Activated CD4-positive, CD25-positive, alpha-beta regulatory T cell treated with anti-CD3 and anti-CD28 coated beads, Interleukin-2, amount 50 U/mL, for 72 hours (primary cell): ENCODE results near the gene SLC37A1.
"Not testable (repeated sequence)": the region's sequence is repeated elsewhere in the genome, so short reads cannot be mapped to it uniquely, and the experiment has no call there.

Experiments used
- DNase-seq: peaks from one replicate; pipeline ENCODE4 v3.0.0; 2021

Gene SLC37A1

DNA sequence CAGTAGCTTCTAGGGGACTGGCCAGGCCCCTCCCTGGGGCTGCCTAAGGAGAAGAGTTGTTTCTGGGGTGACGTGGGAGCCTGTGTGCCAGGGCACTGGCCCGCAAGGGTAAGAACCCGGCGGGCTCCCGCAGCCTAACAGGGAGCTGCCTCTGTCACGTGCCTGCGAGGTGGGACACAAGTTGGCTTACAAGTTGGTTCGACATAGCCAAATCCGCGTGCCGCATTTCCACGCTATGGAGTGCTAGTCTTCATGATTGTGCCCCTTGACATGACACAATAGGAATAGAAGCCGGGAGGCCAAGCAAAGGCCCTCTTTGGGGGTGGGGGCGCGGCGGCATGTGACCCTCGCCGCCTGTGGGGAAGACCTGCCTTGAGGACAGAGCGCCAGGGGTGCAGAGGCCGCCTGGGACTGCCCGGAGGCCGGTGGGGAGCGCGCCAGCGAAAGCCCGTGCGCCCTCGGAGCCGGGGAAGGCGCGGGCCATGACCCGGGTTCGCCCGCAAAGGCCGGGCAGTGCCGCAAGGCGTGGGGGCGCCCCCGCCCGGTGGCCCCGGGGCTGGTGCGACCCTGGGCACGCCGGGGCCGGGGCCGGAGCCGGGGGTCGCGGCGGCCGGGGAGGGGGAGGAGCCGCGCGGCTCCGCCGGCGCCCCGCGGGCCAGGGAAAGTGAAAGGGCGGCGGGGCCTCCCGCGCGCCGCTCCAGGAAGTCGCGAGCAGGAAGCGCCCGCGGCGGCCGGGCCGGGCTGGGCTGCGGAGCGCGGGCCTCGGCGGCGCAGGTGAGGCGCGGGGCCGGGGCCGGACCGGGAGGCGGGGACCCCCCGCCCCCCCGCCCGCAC, at the start of gene SLC37A1:
Gene SLC37A1, plus strand, starts transcription at position 702 of the 834 bp plus-strand sequence. CDS start 4,603 bp downstream, outside the sequence.
- DNase-seq: peak; percentile 49

- DNase-seq: peak; percentile 62
Observed at GRCh38 chr21:42463861-42464515, 49.7 kb upstream of the SLC37A1 start.

DNA sequence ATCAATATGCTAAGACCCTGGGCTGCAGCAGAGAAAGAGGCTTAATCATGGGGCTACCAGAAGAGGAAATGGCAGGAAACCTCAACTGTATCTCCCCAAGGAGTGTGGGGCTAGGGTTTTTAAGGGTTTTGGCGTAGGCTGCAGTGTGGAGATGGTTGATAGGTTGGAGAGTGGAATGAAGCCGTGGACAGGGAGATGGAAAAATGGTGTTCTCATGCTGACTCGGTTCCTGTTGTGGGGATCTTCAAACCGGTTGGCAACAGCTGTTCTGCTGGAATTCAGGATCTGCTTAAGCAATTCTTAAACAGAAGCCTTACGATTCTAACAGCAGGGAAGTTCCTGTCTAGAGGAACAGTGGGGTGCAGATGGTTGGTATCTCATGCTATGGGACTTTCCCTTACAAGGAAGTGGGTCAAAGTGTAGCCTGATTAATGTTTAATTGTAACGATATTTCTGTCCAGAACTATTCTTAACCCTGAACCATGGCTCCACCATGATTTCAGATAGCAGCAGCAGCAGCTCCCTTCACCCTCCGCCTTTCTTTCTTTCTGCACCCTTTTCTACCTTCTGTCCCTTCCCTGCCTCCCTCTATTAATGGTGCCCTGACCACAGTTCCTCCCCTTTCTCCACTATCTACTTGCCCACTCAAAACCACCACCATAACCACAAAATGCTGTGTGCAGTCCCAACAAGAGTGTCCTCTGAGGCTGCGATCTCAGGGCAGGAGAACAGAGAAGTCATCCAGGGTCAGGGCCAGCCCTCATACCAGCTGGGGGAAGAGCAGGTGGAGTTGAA, 48.4 kb upstream of the SLC37A1 start:
- no peak for DNase-seq

- no peak for DNase-seq
Observed at GRCh38 chr21:42465803-42466127, 47.9 kb upstream of the SLC37A1 start.

DNA sequence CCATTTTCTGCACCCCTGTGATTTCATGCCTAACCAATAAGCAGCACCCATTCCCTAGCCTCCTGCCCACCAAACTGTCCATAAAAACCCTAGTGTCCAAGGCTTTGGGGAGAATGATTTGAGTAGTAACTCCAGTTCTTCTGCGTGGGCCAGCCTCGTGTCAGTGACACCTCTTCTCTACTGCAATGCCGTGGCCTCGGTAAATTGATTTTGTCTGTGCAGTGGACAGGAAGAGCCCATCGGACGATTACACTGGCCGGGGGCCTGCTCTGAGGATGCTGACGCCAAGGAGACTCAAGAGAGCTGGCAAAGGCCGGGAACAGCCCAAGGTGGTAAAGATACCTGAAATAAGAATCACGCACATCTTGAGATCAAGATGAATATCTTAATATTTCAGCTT, 47.0 kb upstream of the SLC37A1 start:
- no peak for DNase-seq

GRCh38 chr21:42467140-42467983, 46.3 kb upstream of the SLC37A1 start:
- DNase-seq: no peak

- DNase-seq: no peak
Observed at GRCh38 chr21:42468491-42469131, 45.0 kb upstream of the SLC37A1 start.

- DNase-seq: no peak
Observed at GRCh38 chr21:42469272-42469671, 44.4 kb upstream of the SLC37A1 start.

- not testable (repeated sequence) for DNase-seq
Observed at GRCh38 chr21:42469726-42470125, 43.9 kb upstream of the SLC37A1 start.

DNA sequence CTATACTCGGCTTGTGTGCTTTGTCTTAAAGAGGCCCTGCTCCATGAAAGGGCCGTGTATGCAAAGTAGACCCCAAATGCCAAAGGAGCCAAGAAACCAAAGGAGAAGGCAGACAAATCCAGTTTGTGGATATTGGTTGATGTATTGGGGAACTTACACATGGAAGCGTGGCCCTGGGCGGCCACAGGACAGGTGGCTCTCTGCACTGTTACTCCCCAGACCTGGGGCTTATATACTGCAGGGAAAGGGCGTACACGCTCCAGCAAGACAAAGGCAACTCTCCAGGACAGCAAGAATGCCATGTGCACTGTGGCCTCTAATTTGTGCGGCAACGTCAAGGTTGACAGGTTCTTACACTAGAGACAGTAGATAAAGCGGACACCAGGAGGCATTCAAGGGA, 42.4 kb upstream of the SLC37A1 start:
- DNase-seq: no peak

- no peak for DNase-seq
Observed at GRCh38 chr21:42471716-42472330, 41.8 kb upstream of the SLC37A1 start.

DNA sequence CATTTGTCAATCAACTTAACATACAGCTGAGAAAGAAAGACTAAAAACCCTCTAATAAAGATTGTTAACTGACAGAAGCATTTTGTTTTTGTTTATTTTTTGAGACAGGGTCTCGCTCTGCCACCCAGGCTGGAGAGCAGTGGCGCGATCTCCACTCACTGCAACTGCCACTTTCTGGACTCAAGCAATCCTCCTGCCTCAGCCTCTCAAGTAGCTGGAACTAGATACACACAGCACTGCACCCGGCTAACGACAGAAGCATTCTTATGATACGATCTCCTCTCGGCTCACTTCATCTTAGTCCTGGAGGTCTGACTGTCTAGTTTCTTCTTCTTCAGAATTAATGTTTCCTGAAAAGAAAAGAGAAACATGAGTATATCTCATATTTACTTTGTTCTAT, 41.1 kb upstream of the SLC37A1 start:
- no peak for DNase-seq

DNA sequence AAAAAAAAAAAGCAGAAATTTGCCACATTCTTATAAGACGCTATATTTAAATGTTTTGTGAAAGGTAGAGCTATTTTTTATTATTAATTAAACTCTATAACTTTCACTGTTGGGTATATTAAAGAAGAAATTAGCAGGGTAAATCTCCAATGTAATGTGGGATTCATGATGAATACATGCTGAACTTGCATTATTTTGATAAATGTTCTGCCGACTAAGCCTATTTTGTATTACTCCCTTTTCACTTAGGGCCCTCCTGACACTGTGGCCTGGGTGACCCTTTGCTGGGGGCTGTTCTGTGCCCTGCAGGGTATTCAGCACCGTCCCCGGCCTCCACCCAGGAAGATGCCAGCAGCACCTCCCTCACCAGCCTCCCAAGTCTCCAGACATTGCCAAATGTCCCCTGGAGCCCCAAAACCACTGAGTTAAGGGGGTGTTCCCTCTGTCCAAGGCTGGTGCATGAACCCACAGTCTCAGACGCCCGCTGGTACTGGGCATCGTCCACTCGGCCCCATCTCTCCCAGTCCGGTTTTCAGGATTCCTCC, 40.1 kb upstream of the SLC37A1 start:
- no peak for DNase-seq

DNA sequence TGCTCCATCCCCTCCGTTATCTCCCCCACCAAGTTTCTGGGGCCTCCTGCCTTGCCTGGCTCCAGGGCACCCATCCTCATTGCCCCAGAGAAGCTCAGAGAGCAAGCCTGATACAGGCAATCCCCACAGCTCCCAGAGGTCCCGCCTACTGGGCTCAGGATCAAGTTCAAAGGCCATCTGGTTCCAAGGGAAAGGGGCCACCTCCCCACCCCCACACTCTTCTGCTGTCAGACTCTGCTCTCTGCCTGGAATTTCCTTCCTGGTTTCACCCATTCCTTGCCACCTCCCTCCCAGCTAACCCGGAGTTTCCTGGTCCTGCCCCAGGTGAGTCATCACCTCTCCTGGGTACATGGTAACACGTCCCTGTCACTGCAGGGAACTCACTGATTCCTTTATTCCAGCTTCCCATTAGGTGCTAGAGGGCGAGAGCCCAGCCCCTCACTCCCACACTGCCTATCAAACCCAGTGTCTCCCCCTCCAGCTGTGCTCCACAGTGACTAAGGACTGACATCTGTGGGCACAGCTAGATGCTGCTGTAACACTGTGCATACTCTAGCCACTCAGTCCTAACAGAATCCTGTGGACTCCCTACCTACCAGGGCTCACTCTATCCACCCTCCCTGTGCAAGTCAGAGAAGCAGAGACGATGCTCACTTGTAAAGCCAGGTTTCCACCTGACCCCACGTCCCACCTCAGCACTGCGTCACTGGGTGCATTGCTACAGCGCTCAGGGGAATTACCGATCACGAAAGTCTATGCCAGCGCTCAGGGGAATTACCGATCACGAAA, 39.4 kb upstream of the SLC37A1 start:
- DNase-seq: no peak

DNA sequence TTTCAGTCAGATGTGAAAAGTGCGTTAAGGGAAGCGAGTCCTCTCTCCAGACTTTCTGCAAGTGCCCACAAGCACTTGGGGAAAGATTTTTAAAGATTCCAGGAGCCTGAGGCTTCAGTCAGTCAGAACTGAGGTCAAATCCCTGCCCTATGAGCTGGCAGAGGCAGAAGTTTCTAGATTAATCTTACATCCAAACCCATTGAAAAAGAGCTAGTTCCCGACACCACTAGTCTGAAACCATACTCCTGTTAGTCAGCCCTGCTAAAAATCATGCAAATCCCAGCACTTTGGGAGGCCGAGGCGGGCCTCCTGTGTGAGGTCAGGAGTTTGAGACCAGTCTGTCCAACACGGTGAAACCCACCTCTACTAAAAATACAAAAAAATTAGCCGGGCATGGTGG, 38.6 kb upstream of the SLC37A1 start:
- no peak for DNase-seq

- no peak for DNase-seq
Observed at GRCh38 chr21:42475526-42476387, 37.9 kb upstream of the SLC37A1 start.

DNA sequence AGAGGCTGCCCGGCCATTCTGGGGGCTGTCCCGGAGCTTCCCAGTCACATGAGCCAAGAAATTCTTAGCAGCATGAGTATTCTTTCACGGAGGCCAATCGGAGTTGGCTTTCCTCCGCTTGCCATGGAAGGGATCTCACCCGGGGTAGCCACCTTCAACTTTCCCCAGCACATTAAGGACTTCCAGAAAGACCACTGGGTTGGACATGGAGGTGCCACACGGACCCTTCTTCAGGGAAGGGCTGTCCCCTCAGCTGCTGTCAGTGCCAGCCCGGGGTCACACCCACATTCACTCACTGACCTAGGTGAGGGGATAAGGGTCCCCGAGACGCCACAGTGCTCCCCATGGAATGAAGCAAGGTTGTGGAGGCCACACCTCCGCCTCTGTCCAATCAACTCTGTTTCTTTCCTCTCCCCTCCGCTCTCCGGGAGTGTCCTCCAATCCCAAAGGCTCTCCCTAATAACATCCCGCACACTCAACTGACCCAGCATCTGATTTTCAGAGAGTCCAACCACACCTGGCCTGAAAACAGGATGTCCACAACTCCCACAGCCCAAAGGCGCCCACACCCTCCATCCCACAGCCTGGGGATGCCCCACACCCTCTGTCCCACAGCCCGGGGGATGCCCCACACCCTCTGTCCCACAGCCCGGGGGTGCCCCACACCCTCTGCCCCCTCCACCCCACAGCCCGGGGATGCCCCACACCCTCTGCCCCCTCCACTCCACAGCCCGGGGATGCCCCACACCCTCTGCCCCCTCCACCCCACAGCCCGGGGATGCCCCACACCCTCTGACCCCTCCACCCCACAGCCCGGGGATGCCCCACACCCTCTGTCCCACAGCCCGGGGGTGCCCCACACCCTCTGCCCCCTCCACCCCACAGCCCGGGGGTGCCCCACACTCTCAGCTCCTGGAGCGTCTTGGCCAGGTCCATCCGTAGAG, 37.0 kb upstream of the SLC37A1 start:
- no peak for DNase-seq

DNA sequence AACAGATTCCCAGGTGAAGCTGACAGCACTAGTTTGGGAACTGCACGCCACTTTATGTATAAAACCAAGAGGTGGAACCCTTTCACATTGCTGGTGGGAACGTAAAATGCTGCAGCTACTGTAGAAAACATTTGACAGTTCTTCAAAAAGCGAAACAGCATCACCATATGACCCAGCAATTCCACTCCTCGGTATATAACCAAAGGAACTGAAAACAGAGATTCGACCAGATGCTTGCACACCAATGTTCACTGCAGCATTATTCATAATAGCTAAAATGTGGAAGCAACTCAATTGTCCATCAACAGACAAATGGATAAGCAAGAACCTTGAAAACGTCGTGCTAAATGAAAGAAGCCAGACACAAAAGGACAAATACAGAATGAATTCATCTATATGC, 35.1 kb upstream of the SLC37A1 start:
- no peak for DNase-seq
